HG03565 (cell line): Measurements from ENCODE around the gene PLEKHG2.
"Not testable (repeated sequence)": the region's sequence is repeated elsewhere in the genome, so short reads cannot be mapped to it uniquely, and the experiment has no call there.

Experiments
- ATAC-seq: cut with Tn5 transposase; IDR thresholded peaks from one replicate; pipeline ENCODE4 v1.9.1; 2021; ENCODE audit warnings: mild to moderate bottlenecking, moderate library complexity; ENCODE audit not compliant: unreplicated experiment

PLEKHG2 gene, protein sequence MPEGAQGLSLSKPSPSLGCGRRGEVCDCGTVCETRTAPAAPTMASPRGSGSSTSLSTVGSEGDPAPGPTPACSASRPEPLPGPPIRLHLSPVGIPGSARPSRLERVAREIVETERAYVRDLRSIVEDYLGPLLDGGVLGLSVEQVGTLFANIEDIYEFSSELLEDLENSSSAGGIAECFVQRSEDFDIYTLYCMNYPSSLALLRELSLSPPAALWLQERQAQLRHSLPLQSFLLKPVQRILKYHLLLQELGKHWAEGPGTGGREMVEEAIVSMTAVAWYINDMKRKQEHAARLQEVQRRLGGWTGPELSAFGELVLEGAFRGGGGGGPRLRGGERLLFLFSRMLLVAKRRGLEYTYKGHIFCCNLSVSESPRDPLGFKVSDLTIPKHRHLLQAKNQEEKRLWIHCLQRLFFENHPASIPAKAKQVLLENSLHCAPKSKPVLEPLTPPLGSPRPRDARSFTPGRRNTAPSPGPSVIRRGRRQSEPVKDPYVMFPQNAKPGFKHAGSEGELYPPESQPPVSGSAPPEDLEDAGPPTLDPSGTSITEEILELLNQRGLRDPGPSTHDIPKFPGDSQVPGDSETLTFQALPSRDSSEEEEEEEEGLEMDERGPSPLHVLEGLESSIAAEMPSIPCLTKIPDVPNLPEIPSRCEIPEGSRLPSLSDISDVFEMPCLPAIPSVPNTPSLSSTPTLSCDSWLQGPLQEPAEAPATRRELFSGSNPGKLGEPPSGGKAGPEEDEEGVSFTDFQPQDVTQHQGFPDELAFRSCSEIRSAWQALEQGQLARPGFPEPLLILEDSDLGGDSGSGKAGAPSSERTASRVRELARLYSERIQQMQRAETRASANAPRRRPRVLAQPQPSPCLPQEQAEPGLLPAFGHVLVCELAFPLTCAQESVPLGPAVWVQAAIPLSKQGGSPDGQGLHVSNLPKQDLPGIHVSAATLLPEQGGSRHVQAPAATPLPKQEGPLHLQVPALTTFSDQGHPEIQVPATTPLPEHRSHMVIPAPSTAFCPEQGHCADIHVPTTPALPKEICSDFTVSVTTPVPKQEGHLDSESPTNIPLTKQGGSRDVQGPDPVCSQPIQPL (N-terminal part only)

DNA sequence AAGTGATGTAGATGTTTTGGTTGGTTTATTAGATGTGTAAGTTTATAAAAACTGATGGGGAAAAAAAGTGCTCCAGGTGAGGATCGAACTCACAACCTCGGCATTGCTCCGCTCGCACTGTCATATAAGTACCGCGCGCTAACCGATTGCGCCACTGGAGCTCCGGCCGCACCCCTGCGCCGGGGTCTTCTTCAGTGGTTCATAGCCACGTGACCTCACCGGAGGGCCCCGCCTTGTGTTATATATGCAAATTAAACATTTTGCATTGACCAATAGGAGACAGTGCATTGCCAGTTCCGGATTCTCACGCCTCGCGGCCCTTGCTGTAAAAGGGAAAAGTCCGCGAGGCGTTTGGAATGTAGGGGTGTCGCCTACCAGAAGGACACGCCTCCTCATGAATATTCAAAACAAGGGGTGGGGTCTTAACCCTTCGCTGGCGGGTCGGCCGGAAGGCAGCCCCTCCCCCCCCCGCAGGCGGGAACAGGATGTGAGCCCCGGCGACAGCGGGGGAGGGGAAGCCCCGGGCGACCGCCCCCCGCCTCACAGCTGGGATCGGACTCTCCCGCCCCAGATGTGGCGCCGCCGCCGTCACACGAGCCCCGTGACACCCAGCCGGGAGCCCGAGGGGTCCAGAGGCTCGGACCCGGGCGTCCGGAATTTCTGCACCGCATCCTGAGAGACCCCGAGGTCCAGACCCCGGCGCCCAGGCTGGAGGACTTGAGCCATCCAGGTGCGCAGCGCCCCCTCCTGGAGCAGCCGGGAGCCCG lies at the start of gene PLEKHG2:
PLEKHG2 (plus strand) TSS at position 570 of the 767 bp plus-strand sequence. CDS start 1,418 bp downstream, outside the sequence.
- ATAC-seq = peak; percentile 52

DNA sequence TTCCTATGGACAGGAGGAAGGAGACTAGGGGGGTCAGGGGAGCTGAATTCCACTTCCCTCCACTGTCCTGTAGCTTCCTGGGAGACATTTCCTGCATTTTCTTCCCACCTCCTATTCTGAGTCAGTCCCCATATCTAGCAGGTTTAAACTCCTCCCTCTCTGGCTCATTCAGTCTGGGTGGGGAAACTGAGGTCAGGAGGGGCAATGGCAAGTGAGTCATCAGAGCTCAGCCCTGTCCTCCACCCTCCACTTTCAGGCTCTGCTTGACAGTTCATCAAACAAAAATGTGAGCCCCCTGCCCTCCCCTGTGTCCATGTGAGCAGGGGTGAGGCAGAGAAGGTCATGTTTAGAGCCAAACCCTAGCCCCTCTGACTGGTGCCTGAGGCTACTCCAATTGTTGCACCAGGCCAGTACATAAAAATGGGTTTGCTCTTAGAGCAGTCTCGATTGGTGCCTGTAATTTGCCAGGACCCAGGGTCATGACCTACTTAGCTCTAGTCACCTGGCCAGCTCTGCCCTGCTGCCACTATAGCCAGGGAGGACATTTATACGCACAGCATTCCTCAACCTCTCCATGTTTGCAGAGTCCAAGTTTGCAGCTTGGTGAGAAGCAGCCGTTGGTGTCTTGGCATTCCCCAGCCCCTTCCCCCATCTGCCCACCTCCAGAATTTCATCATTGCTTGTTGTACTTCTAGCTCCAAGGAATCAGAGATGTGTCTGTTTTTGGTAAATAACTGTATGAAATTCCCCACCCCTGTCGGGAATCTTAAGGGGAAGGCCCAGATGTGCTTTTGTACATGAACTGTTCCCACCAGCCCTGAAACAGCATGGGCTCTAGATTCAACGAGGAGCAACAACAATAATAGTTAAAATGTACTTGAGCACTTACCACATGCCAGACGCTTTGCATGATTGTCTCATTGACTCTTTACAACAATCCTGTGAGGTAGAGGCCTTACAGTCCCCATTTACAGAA lies 49.5 kb upstream of the PLEKHG2 start:
- no peak for ATAC-seq

DNA sequence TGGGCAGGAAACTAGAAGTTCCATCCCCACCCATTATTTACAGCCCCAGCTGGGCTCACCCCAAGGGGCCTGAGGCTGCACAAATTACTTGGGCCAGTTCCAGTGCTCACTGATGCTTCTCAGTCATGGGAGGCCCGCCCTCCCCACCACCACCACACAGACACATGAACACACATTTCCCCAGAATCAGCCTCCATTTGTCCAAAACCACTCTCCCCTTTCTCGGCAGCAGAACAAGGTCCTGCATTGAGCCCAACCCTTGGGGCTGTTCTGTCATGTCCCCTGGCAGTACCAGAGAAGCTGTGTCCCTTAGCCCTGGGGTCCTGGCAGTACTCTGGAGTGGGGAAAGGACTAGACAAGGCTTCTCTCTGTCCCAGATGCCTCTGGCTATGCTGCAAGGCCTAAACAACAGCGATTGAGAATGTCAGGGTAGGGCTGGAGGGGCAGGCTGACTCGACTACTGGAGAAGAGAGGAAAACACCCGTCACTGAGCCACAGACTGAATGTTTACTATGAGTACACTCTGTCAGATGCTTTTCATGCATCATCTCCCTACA lies 48.5 kb upstream of the PLEKHG2 start:
- no peak for ATAC-seq

DNA sequence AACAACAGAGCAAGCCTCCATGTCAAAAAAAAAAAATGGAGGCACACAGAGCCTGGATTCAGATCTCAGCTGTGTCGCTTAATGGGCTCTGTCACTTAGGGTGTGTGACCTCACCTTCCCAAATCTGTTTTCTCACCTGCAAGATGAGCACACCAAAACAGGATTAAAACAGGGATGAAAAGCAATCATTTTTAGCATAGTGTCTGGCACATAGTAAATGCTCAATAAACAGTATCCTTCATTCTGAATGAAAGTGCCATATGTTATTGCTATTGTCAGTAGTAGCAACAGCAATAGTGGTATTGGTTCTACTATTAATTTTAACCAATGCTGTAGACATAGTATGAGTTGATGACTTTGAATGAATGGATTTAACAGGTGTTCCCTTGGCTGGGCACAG lies 46.9 kb upstream of the PLEKHG2 start:
- ATAC-seq = no peak

DNA sequence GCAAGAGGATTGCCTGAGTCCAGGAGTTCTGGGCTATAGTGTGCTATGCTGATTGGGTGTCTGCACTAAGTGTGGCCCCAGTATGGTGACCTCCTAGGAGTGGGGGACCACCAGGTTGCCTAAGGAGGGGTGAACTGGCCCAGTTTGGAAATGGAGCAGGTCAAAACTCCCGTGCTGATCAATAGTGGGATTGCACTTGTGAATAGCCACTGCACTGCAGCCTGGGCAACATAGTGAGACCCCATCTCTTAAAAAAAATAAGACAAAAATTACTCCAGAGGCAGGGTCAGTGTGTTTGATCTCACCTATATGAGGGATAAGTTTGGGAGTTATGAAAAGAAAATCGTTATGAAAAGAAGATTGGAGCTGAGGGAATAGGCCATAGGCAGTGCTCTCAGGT lies 43.3 kb upstream of the PLEKHG2 start:
- ATAC-seq = no peak

DNA sequence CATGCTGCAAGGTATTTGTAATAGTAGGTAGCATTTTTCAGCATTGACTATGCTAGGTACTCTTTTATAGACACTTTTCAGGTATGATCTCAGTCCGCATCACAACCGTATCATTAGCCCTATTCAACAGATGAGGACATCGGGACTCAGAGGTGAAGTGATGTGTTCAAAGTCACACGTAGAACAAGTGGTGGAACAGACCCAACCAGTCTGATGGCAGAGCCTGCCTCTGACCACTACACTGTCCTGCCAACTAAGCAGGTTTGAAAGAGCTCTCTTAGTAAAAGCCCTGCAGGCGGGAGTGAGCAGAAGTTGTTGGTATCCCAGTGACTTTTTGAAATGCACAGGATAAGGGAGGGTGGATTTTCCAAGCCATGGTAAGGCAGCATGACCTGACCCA lies 41.7 kb upstream of the PLEKHG2 start:
- ATAC-seq = no peak

DNA sequence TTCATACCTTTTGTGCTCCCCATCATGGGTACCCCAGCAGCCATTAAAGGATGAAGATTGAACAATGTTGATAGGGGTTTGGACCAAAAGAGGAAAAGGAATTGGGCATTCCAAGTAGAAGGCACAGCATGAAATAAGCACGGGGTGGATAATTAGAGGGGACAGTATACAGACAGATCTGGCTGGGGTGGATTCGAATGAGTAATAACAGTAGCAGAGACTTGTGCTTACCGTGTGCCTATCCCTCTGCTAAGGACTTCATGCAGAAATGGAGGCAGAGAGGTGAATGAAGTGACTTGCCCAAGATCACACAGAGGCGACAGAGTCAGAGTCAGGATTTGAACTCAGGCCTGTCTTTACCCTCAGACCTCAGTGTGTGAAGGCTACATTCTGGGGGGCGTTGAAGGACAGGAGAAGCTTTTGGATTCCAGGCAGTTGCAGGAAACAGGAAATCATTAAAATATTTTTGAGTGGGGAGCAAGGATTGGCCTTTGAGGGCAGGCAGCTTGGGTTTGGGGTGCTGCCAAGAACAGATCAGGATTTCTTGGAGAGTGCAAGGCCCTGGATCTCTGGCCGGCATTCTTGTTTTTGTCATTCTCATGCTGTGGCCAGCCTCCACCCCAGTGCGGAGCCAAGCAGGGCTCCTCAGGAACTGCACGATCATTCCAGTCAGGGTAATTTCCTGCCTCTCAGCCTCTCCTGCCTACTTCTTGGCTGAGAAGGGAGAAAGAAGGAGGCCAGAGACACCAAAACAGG lies 40.2 kb upstream of the PLEKHG2 start:
- ATAC-seq = no peak

DNA sequence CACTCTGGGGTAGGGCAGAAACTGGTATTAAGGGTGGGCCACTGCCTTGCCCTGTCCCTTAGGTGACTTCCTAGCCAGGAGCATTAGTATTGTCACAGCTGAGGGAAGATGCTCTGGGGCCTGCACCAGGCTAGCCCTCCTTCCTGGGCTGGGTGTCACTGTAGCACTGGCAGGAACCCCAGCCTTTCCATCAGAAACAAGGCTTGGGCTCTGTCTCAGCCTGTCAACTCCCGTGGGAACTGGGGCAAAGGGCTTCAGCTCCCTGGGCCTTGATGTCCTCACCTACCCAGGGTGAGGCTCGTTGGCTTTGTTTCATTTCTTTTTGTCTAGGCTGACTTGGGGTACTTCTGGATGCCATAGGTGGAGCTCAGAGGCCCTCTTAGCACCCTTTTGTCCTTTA lies 39.5 kb upstream of the PLEKHG2 start:
- ATAC-seq = no peak

DNA sequence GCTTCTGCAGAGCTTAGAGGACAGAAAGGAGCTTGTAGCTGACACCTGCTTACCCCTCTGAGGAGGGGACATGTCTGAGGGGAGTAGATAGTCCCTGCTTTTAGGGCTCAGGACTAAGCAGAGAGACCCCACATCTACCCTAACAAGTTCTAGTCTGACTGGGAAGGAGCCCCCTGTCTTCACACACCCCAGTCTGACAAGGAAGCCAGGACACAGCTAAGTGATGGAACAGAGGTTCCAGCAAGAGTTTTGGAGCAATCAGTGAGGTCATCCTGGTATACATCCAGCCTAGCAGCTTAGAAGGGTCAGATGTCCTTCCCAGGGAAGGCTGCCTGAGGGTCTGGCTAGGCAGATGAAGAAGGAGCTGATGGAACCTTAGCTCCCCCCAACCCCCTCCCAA lies 36.5 kb upstream of the PLEKHG2 start:
- ATAC-seq = no peak

DNA sequence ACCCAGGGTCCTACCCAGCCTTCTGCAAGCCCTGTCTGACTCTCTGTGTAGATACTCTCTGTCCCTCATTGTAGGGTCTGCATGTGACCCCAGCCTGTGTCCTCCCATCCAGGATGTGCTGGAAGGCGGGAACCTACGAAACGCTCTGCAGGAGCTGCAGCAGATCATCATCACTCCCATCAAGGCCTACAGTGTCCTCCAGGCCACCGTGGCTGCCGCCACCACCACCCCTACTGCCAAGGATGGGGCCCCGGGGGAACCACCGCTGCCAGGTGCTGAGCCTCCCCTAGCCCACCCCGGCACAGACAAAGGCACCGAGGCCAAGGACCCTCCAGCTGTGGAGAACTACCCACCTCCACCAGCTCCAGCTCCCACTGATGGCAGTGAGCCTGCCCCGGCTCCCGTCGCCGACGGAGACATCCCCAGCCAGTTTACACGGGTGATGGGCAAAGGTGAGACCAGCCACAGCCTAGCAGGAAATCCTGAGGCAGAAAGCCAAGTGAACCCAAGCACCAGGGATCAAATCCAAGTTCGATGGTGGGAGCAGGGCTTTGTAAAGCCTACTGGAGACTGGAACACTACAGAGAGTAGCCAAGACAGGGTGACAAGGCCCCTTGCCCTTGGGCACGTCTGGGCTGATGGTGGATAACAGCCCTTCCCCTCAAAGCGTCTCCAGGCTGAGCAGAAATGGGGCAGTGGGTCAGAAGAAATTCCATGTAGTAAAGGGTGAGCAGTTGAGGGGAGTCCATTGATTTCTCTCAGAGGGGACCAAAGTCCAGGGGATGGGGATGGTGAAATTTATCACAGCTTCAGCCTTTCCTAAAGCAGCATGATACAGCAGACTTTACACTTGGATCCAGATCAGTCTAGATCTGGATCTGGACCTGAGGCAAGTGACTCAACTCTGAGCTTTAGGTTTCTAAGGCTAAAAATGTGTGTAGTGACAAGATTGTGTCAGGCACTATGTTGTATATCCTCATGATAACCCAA lies 34.8 kb upstream of the PLEKHG2 start:
- no peak for ATAC-seq

DNA sequence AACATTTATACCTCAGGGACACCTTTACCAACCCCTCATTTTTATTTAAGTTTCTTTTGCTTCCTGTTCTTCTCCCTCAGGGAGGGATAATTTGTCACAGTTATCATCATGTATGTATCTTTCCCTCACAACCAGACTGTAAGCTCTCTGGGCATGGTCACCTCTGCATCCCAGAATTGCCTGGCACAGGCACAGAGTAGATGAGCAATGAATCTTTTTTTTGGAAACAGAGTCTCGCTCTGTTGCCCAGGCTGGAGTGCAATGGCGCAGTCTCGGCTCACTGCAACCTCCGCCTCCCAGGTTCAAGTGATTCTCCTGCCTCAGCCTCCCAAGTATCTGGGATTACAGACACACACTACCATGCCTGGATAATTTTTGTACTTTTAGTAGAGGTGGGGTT lies 33.1 kb upstream of the PLEKHG2 start:
- not testable (repeated sequence) for ATAC-seq

DNA sequence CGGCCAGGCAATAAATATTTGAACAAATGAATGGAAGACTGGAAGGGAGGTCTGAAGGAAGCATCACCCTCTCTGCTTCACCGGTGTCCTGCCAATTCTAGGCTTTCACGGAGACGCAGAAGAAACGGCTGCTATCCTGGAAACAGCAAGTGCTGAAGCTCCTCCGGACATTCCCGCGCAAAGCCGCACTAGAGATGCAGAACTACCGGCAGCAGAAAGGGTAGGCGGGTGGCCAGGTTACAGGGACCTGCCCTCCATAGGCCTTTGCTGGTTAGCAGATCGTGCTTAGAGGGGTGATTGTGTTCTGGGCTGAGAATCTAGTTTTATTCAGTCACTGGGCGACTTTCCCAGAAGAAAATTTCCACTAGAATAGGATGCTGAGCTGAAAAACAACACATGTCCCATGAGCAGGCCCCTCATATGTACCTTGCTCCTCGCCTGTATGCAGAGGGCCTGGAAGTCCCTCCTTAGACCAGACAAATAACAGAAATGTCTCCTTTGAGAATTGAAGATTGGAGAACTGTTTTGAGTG lies 32.5 kb upstream of the PLEKHG2 start:
- ATAC-seq = no peak

DNA sequence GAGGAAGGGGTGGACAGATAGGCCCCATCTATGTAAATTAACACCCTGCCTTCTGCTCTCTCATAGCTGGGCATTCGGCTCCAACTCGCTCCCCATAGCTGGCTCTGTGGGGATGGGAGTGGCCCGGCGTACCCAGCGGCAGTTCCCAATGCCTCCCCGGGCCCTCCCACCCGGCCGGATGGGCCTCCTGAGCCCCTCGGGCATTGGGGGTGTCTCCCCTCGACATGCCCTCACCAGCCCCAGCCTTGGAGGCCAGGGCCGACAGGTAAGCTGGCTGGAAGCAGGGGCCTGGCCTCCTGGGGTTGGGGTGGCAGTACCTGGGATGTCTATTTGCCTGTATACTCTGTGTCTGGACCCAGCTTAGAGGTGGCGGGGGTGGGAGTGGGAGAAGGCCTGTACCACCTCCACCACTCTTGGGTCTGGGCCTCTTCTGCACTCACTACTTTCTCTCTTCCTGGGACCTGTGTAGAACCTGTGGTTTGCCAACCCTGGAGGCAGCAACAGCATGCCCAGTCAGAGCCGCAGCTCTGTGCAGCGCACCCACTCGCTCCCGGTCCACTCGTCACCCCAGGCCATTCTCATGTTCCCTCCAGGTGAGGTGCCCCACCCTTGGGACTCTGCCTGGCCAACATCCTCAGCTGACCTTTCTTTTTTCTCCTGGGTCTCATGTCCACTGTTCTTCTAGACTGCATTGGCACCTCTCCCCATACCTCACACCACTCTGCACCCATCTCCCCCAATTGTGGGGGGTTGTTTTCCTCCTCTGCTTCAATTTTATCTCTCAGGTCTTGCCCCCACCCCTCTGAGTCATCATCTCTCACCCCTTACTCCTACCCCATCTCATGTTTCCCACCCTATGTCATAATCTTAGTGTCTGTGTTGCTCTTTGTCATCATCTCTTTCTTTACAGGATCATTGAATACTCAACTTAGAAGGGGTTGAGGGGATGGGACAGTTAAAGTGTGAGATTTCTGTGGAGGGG lies 31.7 kb upstream of the PLEKHG2 start:
- no peak for ATAC-seq

DNA sequence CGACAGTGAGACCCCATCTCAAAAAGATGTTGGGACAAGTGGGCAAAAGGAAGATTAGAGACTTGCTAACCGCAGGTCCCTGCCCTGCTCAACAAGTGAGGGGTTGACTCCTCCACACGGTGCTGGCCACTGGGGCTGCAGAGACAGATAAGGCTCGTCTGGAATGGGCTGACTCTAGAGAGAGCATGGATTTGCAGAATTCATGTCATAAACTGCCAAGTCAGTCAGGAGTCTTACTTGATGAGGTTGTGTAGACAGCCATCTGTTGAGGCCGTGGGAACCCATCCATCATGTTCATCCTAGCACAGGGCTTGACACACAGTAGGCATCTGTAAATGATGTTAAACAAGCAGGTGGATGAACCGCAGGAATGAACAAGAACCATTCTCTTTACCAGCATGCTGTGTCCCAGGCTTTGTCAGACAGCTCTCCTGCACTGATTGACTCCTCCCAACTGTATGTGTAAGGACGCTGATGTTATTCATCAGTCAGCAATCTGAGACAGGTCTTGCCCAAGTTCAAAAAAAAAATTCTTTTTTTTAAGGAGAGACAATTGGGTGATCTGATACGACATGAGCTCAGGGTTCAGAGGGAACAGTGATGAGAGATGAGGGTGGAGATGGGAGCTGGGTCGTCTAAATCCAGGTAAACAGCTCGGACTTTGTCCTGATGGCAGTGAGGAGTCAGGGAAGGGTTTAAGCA lies 30.4 kb upstream of the PLEKHG2 start:
- ATAC-seq = no peak
